OCI-LY1 (cell line): ENCODE measurements around the gene RNF151.
"Not testable (repeated sequence)": the region's sequence is repeated elsewhere in the genome, so short reads cannot be mapped to it uniquely, and the experiment has no call there.

Source experiments
- CTCF ChIP-seq: fragments of 200-600 bp; sonication (generic), shearing (Covaris generic); IDR thresholded peaks from 2 replicates; pipeline ENCODE4 v1.5.1; 2017; ENCODE audit warnings: mild to moderate bottlenecking, antibody characterized with exemption, low read length, moderate library complexity, mixed read lengths
- EZH2 ChIP-seq: fragments of 200-600 bp; sonication (generic), shearing (Covaris generic); IDR thresholded peaks from 2 replicates; pipeline ENCODE4 v1.8.0; 2017; ENCODE audit warnings: borderline replicate concordance, mixed run types, mild to moderate bottlenecking, antibody characterized with exemption, low read length, moderate library complexity, mixed read lengths

- TF ChIP-seq CTCF, EZH2: not testable (repeated sequence)
Observed at GRCh38 chr16:2011726-2012125, 45.1 kb downstream of the RNF151 start.
